ENCODE measurements around the gene CSTF3. TPM values are rescaled to one million over a fixed set of nuclear protein-coding genes. Genes with fewer than 3 reads are reported as not detected.

The CSTF3 gene
- total and polyA plus RNA-seq, 2 of the 4 experiments (the other 2 are of a cell fraction) = 14.5 to 23.4 TPM

- no peak overlapping the region for H4K91ac ChIP-seq (ENCODE audit: insufficient read depth, low read depth, low read length)
- no peak overlapping the region for H3K4me3 ChIP-seq (ENCODE audit: insufficient read depth, low read depth, low read length)
- no peak overlapping the region for H2BK15ac ChIP-seq (ENCODE audit: low read depth, low read length)
- no peak overlapping the region for H3K9ac ChIP-seq (ENCODE audit: low read depth, low read length)
- dilution Hi-C loops (cut with HindIII; ENCODE audit: low sequenced_read_pairs, unreplicated experiment) (no loop called here), intact Hi-C loops (cut with micrococcal nuclease) (no loop called here), in situ Hi-C loops (cut with MboI; ENCODE audit: low sequenced_read_pairs) (loop anchor here (5.0 kb wide), 1 partner anchor 534 kb away; no protein-coding TSS in a partner anchor)
- no peaks in the 10 kb centered on the region for H3K27me3 ChIP-seq (ENCODE audit: control insufficient read depth, insufficient read depth, low read length)
- H2BK20ac ChIP-seq (ENCODE audit: low read depth, low read length) = no peak overlapping the region
- TF ChIP-seq SMC3 (IDR thresholded peaks at IDR 0.05; ENCODE audit: low read depth, low read length) (no peak), POLR2A (IDR thresholded peaks at IDR 0.05; ENCODE audit: low read depth, low read length) (no peak), BHLHE40 (IDR thresholded peaks at IDR 0.05; ENCODE audit: low read depth, low read length) (no peak), MAZ (IDR thresholded peaks at IDR 0.05; ENCODE audit: borderline replicate concordance, low read depth, low read length) (no peak), CEBPB (IDR thresholded peaks at IDR 0.05; ENCODE audit: low read depth, low read length) (no peak), ELK1 (IDR thresholded peaks at IDR 0.05; ENCODE audit: borderline replicate concordance, low read depth, low read length) (no peak), RAD21 (IDR thresholded peaks at IDR 0.05; ENCODE audit: low read length) (no peak), USF2 (IDR thresholded peaks at IDR 0.05; ENCODE audit: low read depth, low read length) (no peak), NFE2L2 (IDR thresholded peaks at IDR 0.05; ENCODE audit: low read depth, low read length) (no peak), FOS (IDR thresholded peaks at IDR 0.05; ENCODE audit: low read depth, low read length) (no peak), RFX5 (IDR thresholded peaks at IDR 0.05; ENCODE audit: low read depth, low read length) (no peak), MAFK (IDR thresholded peaks at IDR 0.05; ENCODE audit: low read depth, low read length) (no peak), MXI1 (IDR thresholded peaks at IDR 0.05; ENCODE audit: borderline replicate concordance, low read depth, low read length) (no peak), RCOR1 (IDR thresholded peaks at IDR 0.05; ENCODE audit: insufficient replicate concordance, low read length) (no peak), CHD1 (IDR thresholded peaks at IDR 0.05; ENCODE audit: low read depth, low read length) (no peak)
- TF ChIP-seq, protein P1, sequence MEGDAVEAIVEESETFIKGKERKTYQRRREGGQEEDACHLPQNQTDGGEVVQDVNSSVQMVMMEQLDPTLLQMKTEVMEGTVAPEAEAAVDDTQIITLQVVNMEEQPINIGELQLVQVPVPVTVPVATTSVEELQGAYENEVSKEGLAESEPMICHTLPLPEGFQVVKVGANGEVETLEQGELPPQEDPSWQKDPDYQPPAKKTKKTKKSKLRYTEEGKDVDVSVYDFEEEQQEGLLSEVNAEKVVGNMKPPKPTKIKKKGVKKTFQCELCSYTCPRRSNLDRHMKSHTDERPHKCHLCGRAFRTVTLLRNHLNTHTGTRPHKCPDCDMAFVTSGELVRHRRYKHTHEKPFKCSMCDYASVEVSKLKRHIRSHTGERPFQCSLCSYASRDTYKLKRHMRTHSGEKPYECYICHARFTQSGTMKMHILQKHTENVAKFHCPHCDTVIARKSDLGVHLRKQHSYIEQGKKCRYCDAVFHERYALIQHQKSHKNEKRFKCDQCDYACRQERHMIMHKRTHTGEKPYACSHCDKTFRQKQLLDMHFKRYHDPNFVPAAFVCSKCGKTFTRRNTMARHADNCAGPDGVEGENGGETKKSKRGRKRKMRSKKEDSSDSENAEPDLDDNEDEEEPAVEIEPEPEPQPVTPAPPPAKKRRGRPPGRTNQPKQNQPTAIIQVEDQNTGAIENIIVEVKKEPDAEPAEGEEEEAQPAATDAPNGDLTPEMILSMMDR (conservative IDR thresholded peaks at IDR 0.05; ENCODE audit: low read depth, low read length) = no peak
- DNase-seq (no peak), ATAC-seq (ENCODE audit: low read depth) (no peak)
- no peak overlapping the region for H3K4ac ChIP-seq (ENCODE audit: low read depth, low read length)
- no peak overlapping the region for H2BK5ac ChIP-seq (ENCODE audit: low read depth, low read length, poor library complexity, severe bottlenecking)
- peaks cover 53% of the 10 kb centered on the region for H4K20me1 ChIP-seq (ENCODE audit: insufficient read depth, low read length)
- no peak overlapping the region for H4K8ac ChIP-seq (ENCODE audit: low read depth in 2 of 2, low read length in 2 of 2)
- no peak overlapping the region for H3K18ac ChIP-seq (ENCODE audit: low read depth, low read length)
- H2AK5ac ChIP-seq (ENCODE audit: low read depth, low read length) = no peak overlapping the region
- WGBS, 2 experiments (ENCODE audit: extremely low coverage in 2 of 2, insufficient read length in 1 of 2) = no CpG with 5 or more reads among the region's 5 CpGs
- H3K23ac ChIP-seq (ENCODE audit: low read depth, low read length) = peak overlapping the region; percentile 76; the same call in 1 of the 2 replicates
- H3K79me1 ChIP-seq (ENCODE audit: low read depth in 1 of 2, low read length in 2 of 2) = peaks cover 2 to 23% of the 10 kb centered on the region in 2 experiments; a peak in 2 of 4 replicates
- no TSS peak for BruUV-seq (replicated peaks)
- no peaks in the 10 kb centered on the region for H3K36me3 ChIP-seq (ENCODE audit: control insufficient read depth, insufficient read depth, low read length)
- H3K4me1 ChIP-seq (ENCODE audit: control insufficient read depth, insufficient read depth, low read length) = peaks cover 6% of the 10 kb centered on the region
- 0 out of 2 replicates have a peak overlapping the region, but pooled peaks have one; percentile 22 for H3K14ac ChIP-seq (replicated peaks; ENCODE audit: low read depth, low read length)
- no peak overlapping the region for H3K56ac ChIP-seq (ENCODE audit: extremely low read depth, insufficient read depth, low read length)
- H3K27ac ChIP-seq (ENCODE audit: insufficient read depth, low read length) = no peak overlapping the region
- no peak overlapping the region for H4K5ac ChIP-seq (ENCODE audit: low read depth, low read length)
- peak overlapping the region; percentile 17 for H3K4me2 ChIP-seq (ENCODE audit: low read depth, low read length)
- H2AFZ ChIP-seq (replicated peaks; ENCODE audit: low read length, poor library complexity) = no peak overlapping the region
- H2BK120ac ChIP-seq (ENCODE audit: low read depth, low read length) = no peak overlapping the region
- 0 out of 2 replicates have a peak, but pooled peaks cover 3% of the 10 kb centered on the region for H3K9me1 ChIP-seq (ENCODE audit: insufficient read depth, low read length)
- no peak overlapping the region for H2AK9ac ChIP-seq (replicated peaks; ENCODE audit: low read depth, low read length, poor library complexity)
- ChIA-PET POLR2A (ENCODE audit: unreplicated experiment) (no interaction called here), CTCF (no interaction called here)
- no peaks in the 10 kb centered on the region for H3K9me3 ChIP-seq (ENCODE audit: control insufficient read depth, insufficient read depth, low read length)
Observed at GRCh38 chr11:33158596-33159275, 2.5 kb downstream of the CSTF3 start.
